HG02973 (cell line): ENCODE results near the gene DUSP8.

Source experiments
- ATAC-seq: cut with Tn5 transposase; IDR thresholded peaks from one replicate; pipeline ENCODE4 v1.9.1; 2021; ENCODE audit warnings: moderate library complexity; ENCODE audit not compliant: unreplicated experiment

Gene DUSP8

DNA sequence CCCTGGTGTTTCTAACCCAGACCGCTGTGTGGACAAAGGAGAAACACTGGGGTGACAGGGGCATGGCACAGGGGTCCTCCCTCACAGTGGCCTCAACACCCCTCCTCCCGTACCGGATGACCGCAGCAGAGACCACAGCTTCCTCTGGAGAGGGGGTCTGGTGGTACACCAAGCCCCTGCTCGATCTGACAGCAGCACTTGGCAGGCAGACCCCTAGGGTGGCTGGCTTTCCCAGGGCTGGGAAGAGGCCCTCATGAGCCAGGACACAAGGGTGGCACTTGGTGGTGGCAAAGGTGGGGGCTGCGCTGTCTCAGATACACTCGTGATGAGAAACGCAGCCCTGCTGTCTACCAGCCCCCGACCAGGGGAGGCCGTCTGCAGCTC lies 38.7 kb downstream of the DUSP8 start:
- ATAC-seq: no peak

DNA sequence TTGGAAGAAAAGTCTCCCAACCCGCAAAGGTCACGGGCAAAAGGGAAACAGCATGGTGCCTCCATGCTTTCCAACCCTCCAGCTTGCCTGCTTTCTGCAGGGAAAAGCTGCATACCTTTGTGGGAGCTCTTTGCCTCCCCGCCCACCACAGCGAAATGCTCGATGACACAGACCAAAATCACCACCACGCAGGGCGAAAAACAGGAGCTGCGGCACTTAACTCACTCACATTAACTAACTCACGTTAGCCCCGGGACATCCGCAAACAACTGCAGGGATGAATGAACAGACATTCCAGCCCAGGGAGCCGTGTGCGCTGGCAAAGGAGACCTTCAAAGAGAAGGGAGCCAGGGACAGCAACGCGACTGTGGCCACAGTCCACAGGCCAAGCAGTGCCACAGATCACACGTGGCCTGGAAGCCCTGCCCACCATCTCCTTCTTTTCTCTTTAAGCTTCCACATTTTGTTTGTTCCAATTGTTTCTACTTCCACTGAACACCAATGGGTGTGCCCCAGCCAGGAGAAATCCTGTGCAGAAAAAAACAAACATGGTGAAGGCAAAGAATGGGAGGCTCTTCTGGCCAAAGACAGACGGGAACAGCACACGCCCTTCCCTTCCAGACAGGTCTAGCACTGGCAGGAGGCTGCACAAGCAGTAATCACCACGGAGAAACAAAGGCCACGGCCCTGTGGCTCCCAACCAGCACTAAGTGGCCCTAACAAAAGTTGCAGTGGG lies 39.3 kb downstream of the DUSP8 start:
- no peak for ATAC-seq

DNA sequence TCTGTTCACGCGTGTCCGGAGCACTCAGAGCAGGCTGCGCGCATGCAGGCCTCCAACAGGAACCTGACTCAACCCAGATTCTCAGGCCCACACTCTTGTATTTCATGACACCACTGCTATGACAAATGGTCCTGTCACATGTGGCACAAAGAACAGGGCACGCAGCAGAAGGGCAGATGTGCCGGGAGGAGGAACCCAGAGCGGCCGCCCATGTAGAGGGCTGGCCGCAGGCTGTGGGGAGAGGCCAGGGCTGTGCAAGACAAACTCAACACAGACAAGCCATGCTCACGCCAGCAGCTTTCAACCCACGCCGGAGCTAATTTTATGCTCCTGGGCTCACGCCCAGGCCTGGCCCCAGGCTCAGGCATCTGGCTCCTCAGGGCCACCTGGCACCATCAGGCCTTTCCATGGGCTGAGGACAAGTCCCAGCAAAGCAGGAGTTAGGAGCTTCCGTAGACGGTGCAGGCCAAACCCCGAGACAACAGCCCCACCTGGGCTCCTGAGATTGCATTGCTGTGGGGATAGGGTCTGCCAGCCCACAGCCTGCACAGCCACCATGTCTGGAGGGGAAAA lies 40.0 kb downstream of the DUSP8 start:
- ATAC-seq: no peak

DNA sequence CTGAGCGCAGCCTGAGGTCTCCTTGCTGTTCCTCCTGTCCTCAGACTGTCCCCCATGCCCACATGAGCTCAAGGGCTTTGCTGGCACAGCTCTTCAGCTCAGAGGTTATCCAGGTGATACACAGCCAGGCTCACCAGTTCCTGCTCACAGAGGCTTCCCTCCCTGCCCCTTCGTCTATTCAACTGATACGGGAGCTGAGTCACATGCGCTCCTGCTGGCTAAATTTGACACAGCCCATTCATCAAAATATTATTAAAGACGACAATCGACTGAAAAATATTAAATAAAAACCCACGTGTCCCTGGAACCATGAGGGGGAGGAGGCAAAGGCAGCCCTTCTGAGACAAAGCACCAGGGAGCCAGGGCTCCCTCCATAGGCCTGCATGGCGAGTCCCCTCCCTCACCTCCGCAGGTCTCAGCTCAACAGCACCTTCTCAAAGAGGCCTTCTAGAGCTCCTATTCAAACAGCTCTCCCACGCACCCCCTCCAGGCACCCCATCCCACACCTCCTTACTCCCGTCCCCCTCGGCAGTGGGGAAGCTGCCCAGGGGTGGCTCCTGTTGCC lies 40.5 kb downstream of the DUSP8 start:
- no peak for ATAC-seq

DNA sequence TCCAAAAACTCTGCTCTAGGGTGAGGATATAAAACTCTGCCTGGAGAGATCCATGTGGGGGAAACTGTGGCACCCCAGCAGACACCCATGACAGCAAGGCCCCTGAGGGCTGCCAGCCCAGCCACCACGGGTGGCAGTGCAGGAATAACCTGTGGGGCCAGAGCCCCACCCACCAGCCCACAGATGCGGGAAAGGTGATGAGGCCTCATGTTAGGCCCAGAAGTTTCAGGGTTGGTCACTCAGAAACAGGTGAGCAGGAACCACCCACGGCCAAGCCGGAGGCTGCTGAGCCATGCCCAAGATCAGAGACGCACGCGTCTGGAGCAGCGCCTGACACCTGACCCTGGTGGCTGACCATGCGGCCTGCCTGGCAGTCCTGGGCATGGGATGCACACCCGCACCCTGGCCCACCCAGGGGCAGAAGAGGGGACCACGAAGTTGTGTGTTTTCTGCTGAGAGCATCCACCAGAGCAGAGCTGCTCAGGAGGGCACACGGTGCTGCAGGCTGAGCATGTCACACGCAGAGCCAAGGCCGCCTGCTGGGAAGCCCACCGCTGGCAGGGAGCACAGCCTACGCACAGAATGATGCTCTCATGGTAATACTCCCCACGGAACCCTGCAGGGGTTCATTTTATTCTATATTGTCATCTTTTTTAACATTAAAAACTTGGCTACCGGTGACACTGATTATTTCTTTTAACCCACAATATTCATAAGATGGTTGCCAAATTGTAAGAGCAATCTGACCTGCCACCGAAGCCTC lies 41.2 kb downstream of the DUSP8 start:
- ATAC-seq: no peak

DNA sequence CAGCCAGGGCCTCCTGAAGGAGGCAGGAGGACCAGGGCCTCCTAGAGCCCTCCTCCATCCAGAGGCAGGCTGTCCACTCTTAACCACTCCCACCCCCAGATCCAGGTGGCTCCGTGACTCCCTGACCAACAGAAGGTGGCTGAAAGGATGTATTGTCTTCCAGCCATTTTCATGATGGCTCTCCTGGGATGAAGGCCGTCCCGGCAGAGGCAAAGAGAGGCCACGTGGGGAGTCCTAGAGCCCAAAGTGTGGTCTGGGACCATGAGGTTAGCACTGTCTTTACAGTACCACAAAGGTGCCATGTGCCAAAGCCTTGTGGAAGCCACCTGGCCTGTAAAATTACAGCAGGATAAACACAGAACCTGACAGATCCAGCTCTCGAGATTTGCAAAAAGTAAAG lies 42.3 kb downstream of the DUSP8 start:
- ATAC-seq: no peak

DNA sequence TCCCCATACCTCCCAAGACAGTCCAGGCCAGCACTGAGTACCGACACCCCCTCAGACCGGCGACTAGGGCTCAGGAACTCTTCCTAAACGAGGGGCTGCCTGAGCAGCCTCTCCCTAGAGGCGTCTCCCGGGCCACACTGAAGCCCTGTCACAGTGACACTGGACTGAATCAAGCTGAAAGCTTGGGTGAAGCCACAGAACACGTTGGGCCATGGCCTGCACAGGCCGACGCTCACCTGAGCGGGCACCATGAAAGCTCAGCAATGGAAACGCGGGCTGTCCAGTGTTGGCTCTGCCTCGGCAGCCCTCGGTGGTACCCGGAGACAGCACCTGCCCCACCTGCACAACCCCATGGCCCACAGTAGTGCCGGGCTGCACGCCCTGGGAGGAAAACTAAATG lies 42.8 kb downstream of the DUSP8 start:
- ATAC-seq: no peak

DNA sequence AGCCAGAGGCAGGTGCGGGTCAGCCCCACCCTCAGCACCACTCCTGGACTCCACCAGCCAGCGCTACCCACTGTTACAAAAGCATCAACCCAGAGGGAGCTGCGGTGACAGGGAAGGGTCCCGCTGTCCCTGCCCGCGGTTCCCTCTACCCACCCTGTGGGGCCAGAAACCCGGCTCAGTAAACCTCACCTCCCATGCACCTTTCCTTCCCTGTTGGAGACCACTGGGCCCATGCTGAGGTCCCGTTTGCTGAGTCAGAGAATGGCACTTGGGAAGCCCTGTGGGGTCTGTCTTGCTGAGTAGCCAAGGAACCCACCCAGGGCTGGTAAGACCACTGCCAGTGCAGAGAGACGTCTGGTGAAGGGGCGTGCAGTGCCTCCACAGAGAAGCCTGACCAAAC lies 43.4 kb downstream of the DUSP8 start:
- ATAC-seq: no peak

DNA sequence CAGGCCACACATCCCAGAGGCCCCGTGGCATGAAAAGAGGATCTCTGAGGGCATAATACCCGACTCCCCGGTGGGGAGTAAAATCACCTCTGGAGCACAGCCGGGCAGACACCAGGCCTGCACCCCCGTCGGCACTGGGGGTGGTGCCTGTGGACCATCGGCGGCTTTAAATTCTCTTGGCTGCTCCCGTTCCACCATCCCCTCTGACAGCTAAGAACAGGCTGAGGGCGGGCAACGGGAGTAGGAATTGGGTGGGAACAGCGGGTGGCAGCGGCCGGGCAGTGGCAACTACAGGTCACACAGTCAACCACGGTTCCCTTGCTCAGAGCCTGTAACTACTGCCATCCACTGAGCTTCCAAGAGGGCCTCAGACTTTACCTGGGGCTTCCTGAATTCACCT lies 45.3 kb downstream of the DUSP8 start:
- no peak for ATAC-seq

DNA sequence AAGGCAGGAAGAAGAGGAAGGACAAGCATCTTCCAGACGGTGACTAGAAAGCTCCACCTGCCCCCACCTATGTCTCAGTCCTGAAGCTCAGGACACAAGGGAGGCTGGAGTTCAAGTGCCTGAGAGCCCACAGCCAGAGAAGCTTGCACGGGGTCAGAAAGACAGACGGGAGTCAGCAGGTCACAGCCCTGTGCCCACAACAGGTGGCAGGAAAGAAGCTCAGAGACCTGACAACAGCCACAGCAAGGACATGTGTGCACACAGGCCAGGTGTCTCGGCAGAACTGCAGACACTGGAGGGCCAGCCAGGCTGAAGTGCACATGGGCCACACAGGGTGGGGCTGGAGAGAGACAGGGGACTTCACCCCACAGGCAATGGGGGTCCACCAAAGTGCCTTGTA lies 48.3 kb downstream of the DUSP8 start:
- ATAC-seq: no peak

DNA sequence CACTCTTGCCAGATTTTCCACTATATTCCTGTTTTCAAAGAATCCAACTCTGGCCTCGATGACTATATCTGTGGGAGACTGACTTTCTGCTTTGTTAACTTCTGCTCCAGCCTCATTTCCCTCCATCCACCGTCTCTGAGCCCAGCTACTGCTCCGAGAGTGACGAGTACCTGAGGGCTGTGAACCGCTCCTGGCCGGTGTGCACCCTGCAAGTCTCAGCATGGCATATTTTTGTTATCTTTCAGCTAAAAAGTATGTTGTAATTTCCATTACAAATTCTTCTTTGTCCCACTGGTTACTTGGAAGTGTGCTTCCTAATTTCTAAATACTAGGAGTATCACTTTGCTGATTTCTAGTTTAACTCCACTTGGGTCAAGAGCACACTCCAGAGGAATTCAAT lies 49.0 kb downstream of the DUSP8 start:
- ATAC-seq: no peak

DNA sequence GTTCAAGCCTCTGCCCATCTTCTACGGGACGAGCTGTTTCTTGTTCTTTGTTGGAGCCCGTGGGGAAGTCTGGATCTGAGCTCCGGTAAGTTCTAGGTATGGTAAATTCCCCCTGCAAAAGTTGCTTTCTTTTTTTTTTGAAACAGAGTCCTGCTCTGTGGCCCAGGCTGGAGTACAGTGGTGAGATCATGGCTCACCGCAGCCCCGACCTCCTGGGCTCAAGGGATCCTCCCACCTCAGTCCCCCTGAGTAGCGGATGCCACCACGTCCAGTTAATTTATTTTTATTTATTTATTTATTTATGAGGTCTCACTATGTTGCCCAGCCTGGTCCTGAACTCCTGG lies 50.0 kb downstream of the DUSP8 start:
- ATAC-seq: no peak

DNA sequence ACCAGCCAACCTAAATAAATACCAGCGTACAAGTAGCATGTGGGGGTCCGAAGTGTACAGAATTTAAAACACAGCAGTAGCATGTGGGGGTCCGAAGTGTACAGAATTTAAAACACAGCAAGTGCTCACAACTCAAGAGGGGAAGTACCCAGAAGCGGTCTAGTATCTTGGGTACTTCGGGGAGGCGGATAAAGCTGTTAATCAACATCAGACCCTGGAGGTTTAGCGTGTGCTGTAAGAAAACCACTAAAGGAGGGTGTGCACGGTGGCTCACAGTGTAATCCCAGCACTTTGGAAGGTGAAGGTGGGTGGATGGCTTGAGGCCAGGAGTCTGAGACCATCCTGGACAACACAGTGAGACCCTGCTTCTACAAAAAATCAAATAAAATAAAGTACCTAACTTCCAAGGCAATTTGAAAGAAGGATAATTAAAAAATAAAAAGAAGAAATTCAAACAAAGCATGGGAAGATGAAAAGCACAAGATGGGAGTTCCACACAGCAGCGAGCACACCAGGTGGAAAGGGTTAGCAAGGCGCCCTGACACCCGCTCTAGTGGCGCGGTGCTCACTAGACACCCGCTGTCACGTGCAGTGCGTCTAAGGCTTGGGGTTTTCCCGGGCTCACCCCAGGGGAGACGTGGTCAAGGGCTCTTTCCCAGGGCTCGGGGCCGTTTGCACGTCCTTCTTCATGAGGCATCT lies 50.5 kb downstream of the DUSP8 start:
- no peak for ATAC-seq

DNA sequence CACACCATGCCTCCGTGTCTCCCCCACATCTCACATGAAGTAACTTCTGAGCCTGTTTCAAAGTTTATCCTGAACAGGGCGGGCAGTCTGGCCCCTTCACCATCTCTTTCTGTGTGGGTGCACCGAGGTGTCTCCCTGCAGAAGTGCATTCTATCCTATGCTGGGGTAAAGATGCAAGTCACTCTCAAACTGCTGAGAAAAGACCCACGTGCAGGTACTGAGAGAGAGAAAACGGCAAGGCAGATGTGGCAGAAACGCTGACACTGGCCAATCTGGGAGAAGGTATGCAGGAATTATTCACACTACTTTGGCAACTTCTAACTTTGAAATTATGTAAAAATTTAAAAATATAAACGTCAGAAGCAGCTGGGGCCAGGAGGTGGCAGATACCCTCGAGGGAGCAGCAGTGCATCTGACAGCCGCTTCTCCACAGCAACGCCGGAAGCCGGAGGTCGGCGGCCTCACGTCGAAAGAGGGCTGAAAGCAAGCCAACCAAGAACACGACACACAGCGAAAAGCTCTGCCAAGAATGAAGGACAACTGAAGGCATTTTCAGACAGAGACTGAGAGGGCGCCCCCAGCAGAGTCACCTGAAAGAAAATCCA lies 51.3 kb downstream of the DUSP8 start:
- no peak for ATAC-seq

DNA sequence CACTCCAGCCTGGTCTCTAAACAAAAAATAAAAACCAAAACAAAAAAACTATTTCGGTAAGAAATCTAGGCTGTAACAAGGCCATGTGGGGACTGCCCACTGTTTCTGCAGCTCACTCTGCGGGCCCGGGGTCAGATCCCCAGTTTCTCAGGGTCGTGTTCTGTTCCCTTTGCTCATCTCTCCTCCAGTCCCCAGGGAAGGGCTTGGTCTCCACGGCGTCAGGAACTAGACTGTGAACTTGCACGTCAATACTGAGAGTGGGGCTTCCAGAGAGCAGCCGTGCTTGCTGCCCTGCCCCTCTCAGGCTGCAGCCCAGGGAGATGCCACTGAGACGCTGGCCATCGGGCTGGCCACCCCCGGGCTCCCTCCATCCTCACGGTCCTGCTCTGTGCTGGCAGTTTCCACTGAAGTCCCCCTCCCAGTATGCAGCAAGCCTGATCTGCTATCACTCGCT lies 51.8 kb downstream of the DUSP8 start:
- ATAC-seq: no peak

DNA sequence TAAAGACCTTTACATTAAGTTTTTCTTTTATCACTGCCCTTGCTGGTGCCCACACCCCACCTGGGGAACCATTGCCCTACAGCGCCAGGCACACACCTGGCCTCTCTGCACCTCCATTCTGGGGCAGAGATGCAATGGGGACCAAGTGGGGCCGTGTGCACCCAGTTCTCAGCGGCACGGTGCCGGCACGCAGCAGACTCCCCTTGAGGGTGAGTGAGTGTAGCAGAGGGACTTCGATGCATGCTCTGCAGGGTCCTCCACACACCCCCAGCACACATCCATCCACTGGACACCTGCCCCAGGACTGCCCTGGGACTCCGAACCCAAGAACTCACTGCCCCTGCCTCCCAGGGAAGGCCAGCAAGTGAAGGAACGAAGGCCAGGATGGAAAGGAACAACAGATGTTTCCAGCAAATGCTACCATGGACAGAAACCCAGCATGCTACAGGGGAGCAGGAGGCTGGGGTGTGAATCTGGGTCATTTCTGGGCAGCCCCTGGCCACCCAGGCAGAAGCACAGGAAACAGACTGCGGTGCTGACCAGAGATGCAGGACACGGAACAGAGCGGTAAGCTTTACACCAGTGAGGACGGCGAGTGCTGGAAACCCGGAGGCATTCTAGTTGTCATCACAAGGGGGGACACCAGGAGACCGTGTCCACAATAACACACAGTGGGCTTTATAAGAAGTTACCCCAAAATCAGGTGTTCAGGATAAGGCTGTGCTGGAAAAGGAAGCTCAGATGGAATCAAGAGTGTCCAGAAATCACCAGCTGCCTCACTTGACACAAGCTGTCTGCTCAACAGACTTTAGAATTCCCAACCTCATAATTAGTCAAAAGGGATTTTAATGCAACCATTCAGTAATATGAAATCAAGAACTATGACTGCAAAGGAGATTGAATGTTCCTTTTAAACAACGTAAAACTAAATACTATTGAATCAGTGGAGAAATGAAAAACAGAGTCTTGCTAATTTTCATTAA lies 52.8 kb downstream of the DUSP8 start:
- no peak for ATAC-seq

DNA sequence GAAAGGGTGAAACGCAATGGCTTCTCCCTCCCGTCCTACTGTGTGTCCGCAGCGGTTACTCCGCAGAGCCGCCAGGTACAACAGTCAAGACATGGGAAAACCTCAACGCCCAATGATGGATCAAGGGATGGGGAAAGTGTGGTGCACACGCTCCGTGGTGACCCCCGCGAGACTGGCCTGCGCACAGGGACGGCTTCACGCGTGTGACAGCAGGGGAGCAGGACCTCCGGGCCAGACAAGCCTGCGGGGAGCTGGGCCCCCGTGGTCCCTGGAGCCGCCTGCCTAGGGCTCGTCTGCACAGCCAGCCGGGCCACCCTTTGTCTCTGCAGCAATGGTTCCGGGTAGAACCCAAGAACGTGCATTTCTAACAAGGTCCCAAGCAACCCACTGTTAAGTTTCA lies 53.8 kb downstream of the DUSP8 start:
- ATAC-seq: no peak

DNA sequence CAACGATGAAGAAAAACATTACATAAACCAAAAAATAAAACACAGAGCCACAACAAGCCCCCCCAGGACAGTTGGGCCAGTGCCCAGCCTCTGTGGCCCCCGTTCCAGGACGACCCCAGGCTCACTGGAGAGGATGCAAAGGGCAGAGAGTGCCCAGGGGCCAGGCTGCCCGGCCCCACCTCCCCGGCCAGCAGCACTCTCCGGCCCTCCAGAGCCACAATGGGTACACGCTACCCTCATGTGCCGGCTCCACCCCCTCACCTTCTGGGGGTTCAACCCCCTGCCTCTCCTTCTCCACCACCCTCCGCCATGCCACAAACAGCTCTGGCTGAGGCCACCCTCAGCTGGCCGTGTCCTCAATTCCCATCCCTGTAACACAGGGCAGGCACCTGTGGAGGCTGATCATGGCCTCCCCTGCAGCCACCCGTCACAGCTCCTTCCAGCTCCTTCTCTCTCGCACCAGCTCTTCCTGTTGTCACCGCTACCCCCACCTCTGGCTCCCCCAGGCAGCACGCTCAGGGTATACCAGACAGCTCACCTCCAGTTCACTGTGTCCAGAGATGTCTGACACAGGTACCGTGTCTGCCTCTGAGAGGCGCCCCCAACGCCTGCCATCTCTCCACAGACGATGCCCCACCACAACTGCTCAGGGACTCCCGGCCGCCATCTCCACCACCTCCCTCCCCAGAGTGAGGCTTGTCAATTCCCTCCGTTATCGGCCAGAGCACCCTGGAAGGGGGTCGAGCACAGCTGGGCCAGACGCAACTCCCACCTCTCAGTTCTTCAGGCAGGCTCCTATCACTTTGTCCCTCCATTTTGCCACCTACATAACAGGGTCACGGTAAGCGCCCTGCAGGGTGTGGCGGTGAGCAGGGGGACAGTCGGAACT lies 54.7 kb downstream of the DUSP8 start:
- ATAC-seq: no peak
